CD4-positive, alpha-beta T cell treated with Interleukin-6 for 4 hours (primary cell): ENCODE data around the gene IGSF22.

Source experiments
- DNase-seq: peaks from one replicate; pipeline ENCODE4 v3.0.0-alpha.2; 2020; ENCODE audit warnings: mixed read lengths

IGSF22 gene

GRCh38 chr11:18726040-18726439, at the start of gene IGSF22:
IGSF22 (minus strand) TSS chr11:18726188; CDS start chr11:18724236, 1,952 bp downstream.
- DNase-seq, result no peak

DNA sequence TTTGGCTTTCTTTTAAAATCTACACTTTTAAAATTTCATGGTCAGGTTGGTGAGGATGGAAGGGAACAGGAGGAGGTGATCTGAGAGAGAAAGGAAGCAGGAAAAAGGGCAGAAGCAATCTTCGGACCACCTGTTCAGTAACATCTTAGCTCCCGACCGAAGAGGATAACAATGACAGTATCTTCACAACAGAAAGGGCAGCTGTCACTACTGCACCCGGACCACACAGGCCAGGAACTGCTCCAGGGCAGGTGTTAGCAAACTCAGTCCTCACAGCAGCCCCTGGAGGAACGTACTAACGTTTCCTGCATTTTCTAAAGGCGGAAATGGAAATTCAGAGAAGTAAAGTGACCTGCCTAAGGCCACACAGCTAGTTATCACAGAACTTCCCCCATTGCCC, 48.8 kb upstream of the IGSF22 start:
- DNase-seq, result no peak

- DNase-seq, result no peak
Observed at GRCh38 chr11:18773681-18774080, 47.7 kb upstream of the IGSF22 start.

DNA sequence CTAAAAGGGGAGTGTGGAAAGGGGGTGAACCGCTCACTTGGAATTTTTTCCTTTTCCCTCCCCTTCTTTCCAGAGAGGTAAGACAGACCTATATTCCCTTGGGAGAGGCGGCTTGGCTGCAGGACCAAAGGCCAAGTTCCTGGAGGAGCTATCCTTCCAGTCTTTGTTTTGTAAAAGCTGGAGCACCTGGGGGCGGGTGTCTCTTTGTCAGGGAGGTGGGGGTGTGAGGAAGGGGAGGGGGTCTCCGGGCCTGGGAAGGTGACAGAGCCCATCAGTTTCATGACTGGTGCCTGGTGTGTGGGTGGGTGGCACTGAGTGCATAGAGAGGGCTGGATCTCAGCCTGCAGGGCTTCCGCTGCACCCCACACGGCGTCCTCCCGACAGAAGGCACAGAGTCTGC, 47.1 kb upstream of the IGSF22 start:
- no peak for DNase-seq

DNA sequence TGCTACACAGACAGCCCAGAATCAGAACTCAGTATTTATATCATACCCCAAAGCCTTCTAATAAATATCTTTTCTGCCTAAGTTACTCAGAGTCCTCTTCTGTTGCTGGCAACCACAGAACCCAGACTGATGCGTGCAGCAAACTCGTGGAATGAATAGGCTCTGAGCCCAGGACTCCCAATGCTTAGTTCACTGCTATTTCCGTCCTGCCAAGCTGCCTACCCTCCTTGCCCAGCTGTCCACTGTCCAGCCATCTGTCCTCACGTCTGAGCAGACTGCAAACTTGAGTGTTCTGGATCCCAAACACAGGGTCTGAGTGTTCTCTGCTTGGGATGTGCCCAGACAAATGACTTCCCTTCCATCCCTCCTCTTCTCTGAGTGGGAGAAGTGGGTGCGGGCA, 46.2 kb upstream of the IGSF22 start:
- DNase-seq, result no peak

- DNase-seq, result no peak
Observed at GRCh38 chr11:18771266-18772035, 45.5 kb upstream of the IGSF22 start.

DNA sequence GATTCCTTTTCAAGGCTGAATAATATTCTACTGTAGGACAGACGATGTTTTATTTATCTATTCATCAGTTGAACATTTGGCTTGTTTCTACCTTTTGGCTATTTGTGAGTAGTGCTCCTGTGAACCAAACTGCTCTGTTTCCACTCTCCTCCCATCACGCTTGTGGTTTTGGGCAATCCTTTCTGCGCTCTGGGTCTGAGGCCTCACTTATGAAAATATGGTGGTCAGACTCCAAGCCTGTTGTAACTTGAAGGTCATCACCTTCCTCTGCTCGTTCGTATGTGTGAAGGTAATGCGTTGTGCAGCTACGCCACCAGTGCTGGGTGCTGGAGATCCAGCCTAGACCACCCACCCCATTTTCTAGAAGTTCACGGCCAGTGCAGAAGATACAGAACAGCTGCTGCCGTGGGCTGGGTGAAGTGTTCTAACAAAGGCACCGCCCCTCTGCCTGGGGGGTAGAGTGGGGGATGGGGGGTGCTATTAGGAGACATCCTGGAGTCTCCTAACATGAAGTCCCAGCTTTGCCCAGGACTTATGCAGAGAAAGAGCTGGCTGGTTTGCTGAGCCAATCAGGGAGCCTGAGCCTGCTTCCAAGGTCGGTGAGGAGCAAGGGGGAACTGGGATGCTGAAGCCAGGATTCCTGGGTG, 44.6 kb upstream of the IGSF22 start:
- DNase-seq, result no peak

GRCh38 chr11:18769802-18770456, 43.9 kb upstream of the IGSF22 start:
- no peak for DNase-seq

- DNase-seq, result no peak
Observed at GRCh38 chr11:18768978-18769377, 43.0 kb upstream of the IGSF22 start.

DNA sequence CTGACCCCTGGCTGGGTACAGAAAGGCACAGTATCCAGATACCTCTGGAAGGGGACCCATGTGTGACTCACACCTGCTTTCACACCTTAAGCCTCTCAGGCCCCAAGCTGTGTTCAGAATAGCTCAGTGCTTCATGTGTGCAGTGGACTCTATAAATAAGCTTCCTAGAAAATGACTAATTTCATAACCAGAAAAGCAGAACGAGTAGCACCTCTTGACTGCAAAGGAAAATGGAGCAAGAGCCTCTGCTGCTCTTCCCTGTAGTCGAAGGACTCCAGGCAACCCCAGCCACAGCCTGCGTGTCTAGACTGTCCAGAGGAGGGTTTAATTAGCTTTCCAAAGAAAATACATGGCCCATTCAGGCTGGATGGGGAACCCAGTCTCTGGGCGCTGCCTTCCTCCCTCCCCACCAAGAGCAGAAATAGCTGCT, 42.5 kb upstream of the IGSF22 start:
- no peak for DNase-seq

DNA sequence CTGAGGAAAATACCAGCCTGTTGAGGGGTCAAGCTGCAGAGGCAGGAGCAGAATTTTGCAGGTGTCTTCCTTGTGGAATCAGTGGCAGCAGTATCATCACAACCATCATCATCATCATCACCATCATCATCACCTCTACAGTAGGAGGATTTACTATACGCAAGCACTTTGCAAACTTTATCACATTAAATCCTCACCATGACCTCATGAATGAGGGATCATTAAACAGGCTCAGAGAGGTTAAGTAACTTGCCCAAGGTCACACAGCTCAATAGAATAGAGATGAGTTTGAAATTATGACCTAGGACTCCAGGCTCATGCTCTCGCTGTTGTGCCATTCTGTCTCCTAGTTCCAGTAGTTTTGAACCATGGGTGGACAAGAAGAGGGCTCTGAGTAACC, 40.0 kb upstream of the IGSF22 start:
- DNase-seq, result no peak

- DNase-seq, result no peak
Observed at GRCh38 chr11:18765554-18765953, 39.6 kb upstream of the IGSF22 start.

GRCh38 chr11:18761741-18762140, 35.8 kb upstream of the IGSF22 start:
- DNase-seq, result no peak

DNA sequence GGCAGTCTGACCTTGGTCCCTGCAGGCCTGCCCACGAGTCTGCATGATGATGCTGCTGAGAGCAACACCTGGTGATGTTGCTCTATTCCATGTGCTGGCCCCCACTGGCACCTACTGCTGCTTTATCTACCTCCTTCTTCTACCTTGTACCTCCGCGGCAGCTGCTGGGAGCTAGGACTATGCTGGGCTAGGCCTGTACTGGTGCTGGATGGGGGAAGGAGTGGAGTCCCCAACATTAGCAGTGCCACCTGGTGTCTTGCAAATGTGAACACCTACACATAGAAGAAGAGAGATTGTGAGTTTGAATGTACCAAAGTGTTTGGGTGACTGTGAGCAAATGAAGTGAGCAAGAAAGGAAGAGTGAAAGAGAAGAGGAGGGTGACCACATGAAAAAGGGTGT, 35.2 kb upstream of the IGSF22 start:
- DNase-seq, result no peak

GRCh38 chr11:18757811-18758210, 31.8 kb upstream of the IGSF22 start:
- DNase-seq, result no peak

DNA sequence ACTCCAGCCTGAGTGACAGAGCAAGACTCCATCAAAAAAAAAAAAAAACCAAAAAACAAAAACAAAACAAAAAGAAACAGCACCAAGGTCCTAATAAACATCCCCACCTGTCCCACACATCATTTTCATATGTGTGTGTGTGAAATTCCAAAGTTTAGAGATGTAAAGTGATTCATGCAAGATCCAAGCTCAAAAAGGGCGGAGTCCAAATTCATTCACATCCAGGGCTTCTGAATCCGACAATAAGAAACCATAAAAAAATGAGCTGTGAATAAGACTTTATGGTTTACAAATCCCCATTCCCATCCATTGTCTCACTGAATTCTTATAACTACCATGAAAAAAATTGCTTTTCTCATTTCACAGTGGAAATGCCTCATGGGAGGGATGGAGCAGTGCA, 30.9 kb upstream of the IGSF22 start:
- DNase-seq, result no peak

- DNase-seq, result no peak
Observed at GRCh38 chr11:18754308-18754707, 28.3 kb upstream of the IGSF22 start.

DNA sequence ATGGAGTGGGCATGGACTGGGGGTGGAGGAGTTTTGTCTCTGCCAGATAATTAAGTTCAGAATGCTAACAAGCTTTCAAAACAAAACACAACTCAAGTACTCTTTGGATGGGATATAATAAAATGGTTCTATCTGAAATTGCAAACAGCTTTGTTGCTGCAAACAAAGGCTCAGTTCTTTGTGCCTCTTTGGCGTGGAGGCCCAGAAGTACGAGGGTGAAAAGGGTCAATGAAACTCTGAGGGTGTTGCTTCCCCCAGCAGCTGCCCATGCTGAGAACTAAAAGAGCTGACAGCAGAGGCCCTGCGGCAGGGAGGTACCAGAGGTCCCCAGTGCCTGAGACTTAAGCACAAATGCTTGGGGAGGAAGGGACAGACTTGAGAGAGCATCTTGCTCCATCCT, 26.5 kb upstream of the IGSF22 start:
- no peak for DNase-seq

DNA sequence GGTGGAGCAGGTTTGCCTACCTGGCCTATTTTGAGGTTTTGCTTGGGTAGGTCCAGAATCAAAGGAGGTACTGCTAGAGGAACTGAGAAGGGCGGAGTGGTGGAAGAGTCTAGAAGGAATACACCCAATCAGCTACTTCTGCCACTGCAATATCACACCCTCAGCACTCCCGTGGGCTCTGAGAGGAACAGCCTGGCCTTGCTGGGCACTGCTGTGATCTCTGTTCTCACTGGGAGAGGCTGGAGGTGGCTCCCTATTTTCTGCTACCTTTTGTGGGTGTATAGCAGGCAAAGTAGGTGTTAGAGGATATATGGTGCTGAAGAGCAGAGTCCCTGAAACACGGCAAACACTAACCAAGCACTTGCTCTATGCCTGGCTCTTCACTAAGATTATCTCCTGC, 25.0 kb upstream of the IGSF22 start:
- DNase-seq, result no peak

GRCh38 chr11:18749681-18750319, 23.8 kb upstream of the IGSF22 start:
- no peak for DNase-seq

- no peak for DNase-seq
Observed at GRCh38 chr11:18748766-18749365, 22.9 kb upstream of the IGSF22 start.

DNA sequence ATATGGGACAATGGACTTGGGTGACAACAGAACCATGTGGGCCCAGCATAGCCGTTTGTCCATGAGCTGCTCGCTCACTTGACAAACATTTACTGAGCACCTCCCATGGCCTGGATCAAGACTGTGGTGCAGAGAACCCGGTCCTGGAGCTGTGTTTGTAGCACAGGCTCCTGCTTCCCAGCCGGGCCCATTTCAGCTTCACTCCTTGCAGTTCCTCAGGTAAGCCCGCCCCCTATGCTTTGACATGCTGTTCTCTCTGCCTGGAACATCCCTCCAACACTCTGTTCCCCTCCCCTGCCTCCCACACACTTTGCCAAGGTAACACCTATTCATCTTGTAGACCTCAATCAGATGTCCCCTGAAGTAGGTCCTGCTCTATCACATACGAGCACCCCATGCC, 19.3 kb upstream of the IGSF22 start:
- no peak for DNase-seq

DNA sequence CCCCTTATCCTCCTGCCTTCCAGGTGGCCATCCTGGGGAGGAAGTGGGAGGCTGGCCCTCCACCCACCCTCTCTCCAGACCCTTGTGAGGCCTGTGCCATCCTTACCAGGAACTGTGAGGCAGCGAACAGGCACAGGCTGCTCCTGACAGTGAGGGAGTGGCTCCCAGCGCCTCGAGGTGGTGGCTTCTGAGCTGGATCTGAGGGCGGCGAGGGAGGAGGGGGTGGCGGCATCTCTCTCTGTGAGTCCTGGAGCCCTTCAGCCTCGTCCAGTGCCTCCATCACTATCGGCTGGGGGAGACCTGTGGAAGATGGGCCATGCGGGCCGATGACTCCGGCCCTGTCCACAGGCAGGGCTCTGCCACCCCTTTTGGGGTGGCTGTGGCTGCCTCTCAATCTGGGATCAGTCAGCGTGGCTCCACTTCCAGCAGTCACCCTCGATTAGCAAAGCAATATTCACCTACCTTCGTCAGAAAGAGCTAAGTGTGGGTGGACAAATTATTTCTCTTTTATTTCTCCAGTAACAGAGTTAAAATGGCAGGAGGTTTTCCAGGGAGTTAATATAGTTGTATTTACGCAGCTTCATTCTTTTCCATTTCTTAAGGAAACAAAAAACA, 18.0 kb upstream of the IGSF22 start:
- DNase-seq, result no peak
